Common myeloid progenitor, CD34-positive (primary cell): ENCODE results near the gene GOLGA5.

Experiments
- CTCF ChIA-PET: fragments of 350-600 bp; sonication (Branson Sonifier 250); formaldehyde crosslinking; loops from one replicate; lab custom pipeline; 2021; ENCODE audit warnings: antibody characterized with exemption; lab: Charles Lee
- POLR2A ChIA-PET: fragments of 350-600 bp; sonication (Branson Sonifier 250); formaldehyde crosslinking; loops from one replicate; lab custom pipeline; 2021; ENCODE audit warnings: antibody characterized with exemption; lab: Charles Lee
- DNase-seq, 3 donors: peaks; one replicate each; pipeline versions ENCODE4 v3.0.0 to v3.0.0-alpha.2; 2013
- H3K27ac ChIP-seq, 2 experiments: 1 replicate in 1 of 2; 2 replicates in 1 of 2; pipeline ENCODE4 v1.7.0; 2013; ENCODE audit warnings: inconsistent platforms in 2 of 2, low read length in 2 of 2, mild to moderate bottlenecking in 2 of 2, low read depth in 1 of 2, moderate library complexity in 1 of 2; ENCODE audit not compliant: severe bottlenecking in 2 of 2, insufficient read depth in 1 of 2, poor library complexity in 1 of 2
- H3K27me3 ChIP-seq, 5 experiments: replicated peaks in 2 of 5; 1 replicate in 3 of 5; 2 replicates in 2 of 5; pipeline versions ENCODE4 v1.6.1 to v1.7.0; 2013; ENCODE audit warnings: low read length in 4 of 5, mild to moderate bottlenecking in 2 of 5, moderate library complexity in 2 of 5, inconsistent platforms in 1 of 5; ENCODE audit not compliant: insufficient read depth in 5 of 5, control insufficient read depth in 4 of 5
- H3K36me3 ChIP-seq, 4 experiments: 1 replicate in 2 of 4; 2 replicates in 2 of 4; pipeline versions ENCODE4 v1.6.1 to v1.7.0; 2013; ENCODE audit warnings: low read length in 3 of 4, control low read depth in 1 of 4, mild to moderate bottlenecking in 1 of 4; ENCODE audit not compliant: control insufficient read depth in 4 of 4, insufficient read depth in 4 of 4
- H3K4me1 ChIP-seq, 4 experiments: 1 replicate in 3 of 4; 2 replicates in 1 of 4; pipeline versions ENCODE4 v1.6.1 to v1.7.1; 2013; ENCODE audit warnings: low read length in 3 of 4, mild to moderate bottlenecking in 3 of 4, control low read depth in 1 of 4, inconsistent platforms in 1 of 4, moderate library complexity in 1 of 4; ENCODE audit not compliant: control insufficient read depth in 4 of 4, insufficient read depth in 4 of 4; ENCODE audit errors: control extremely low read depth in 1 of 4
- H3K4me3 ChIP-seq, 7 experiments: 1 replicate in 4 of 7; 2 replicates in 3 of 7; pipeline versions ENCODE4 v1.5.1 to v1.7.0; 2013; ENCODE audit warnings: mild to moderate bottlenecking in 7 of 7, low read length in 6 of 7, moderate library complexity in 6 of 7, inconsistent platforms in 2 of 7, low read depth in 2 of 7, control low read depth in 1 of 7; ENCODE audit not compliant: insufficient read depth in 4 of 7, control insufficient read depth in 1 of 7; ENCODE audit errors: extremely low read depth in 1 of 7
- H3K9me3 ChIP-seq, 5 experiments: 1 replicate in 4 of 5; 2 replicates in 1 of 5; pipeline versions ENCODE4 v1.6.1 to v1.7.1; 2013; ENCODE audit warnings: low read length in 4 of 5, mild to moderate bottlenecking in 2 of 5, inconsistent platforms in 1 of 5, low read depth in 1 of 5, moderate library complexity in 1 of 5; ENCODE audit not compliant: control insufficient read depth in 4 of 5, insufficient read depth in 2 of 5; ENCODE audit errors: control extremely low read depth in 1 of 5
- WGBS: methylation state at CpG from one replicate; pipeline ENCODE4 v1.1.5; 2013; ENCODE audit not compliant: insufficient coverage; 5-methylcytosine and 5-hydroxymethylcytosine counted together

GOLGA5 gene

DNA sequence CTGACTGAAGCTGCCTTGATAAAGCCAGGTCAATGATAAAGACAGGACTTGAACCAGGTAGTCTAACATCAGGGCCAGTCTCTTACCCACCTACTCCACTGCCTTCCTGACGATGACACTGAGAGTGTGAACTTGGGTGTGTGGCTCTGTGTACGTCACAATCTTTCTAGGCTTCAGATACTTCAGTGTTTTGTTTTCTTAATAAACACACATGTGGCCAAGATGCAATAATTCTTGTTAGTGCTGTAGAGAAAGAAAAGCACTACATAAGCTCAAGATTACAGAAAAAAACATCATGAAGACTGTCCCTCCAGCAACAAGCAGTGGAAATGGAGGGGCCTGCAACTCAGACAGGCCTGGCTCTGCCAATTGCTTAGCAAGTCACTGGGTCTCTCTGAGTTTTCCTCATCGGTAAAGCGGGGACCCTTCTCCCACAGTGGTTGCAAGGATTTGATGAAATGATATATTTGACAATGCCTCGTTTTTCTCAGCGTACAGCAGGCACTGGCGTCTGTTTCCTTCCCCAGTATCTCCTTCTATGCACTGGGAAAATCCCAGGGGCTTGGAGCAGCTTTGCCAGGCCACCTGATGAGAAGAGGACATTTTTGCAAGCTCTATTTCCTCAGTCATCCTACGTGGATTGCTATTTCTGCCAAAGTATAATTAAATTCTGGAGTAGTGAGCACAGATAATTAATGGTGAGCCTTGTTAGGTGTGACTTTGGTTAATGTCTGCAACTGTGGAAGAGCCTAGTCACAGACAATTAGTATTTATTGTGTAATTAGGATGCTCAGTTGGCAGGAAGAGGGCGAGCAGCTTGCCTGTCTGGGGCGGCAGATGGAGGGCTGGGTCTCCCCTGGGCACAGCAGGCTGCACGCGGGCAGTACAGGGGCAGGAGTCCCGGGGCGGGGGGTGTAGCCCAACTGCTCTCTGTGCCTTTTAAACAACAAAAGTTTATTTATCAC is 73.1 kb downstream of the GOLGA5 start:
- DNase-seq: no peak
- no peak overlapping the region for H3K27ac ChIP-seq
- no peak overlapping the region for H3K4me3 ChIP-seq
- H3K4me1 ChIP-seq: no peaks in the 10 kb centered on the region
- 95% methylated on average over 8 of the region's 14 CpGs for WGBS
- CTCF ChIA-PET: interaction anchor here (0.5 kb wide), 1 partner anchor 48 kb away, joined by 4 read pairs; no protein-coding TSS in a partner anchor
- H3K9me3 ChIP-seq: peaks cover 0 to 8% (median 3%) of the 10 kb centered on the region in 5 experiments
- POLR2A ChIA-PET: no interaction called here
- no peaks in the 10 kb centered on the region for H3K36me3 ChIP-seq
- H3K27me3 ChIP-seq: no peaks in the 10 kb centered on the region

- Histone ChIP-seq H3K27ac (no peak overlapping the region), H3K4me1 (no peaks in the 10 kb centered on the region), H3K9me3 (no peaks in the 10 kb centered on the region), H3K27me3 (peaks cover 0 to 11% (median 2%) of the 10 kb centered on the region in 5 experiments), H3K4me3 (no peak overlapping the region), H3K36me3 (no peaks in the 10 kb centered on the region)
- DNase-seq: no peak
- ChIA-PET POLR2A (no interaction called here), CTCF (no interaction called here)
- WGBS: 76% methylated on average over 11 of the region's 13 CpGs
Measured at GRCh38 chr14:92874962-92875661, 81.0 kb downstream of the GOLGA5 start.

GRCh38 chr14:92877757-92878431 is 83.8 kb downstream of the GOLGA5 start:
- Histone ChIP-seq H3K36me3 (no peaks in the 10 kb centered on the region), H3K4me3 (no peak overlapping the region), H3K9me3 (no peaks in the 10 kb centered on the region), H3K27me3 (peaks cover 2 to 15% (median 8%) of the 10 kb centered on the region in 5 experiments), H3K4me1 (no peaks in the 10 kb centered on the region), H3K27ac (no peak overlapping the region)
- ChIA-PET POLR2A (no interaction called here), CTCF (no interaction called here)
- whole genome bisulfite sequencing: 73% methylated on average over 16 of the region's 18 CpGs
- no peak for DNase-seq

DNA sequence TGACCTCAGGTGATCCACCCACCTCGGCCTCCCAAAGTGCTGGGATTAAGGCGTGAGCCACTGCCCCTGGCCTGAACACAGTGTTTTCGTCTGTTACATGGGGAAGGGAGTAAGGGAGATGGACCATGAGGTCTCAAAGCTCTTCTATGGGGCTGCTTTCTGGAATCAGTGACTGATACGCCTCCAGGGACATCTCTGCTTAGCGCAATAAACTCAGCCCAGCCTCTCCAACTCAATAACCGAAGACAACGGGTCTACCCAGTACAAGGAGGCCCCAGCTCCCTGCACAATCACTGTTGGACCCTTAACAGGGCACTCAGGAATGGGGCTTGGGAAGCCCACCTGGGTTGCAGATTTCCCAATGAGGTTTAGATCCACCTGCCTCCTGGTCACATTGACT is 86.2 kb downstream of the GOLGA5 start:
- Histone ChIP-seq H3K27me3 (peaks cover 2 to 17% (median 13%) of the 10 kb centered on the region in 5 experiments), H3K27ac (no peak overlapping the region), H3K9me3 (no peaks in the 10 kb centered on the region), H3K36me3 (no peaks in the 10 kb centered on the region), H3K4me1 (no peaks in the 10 kb centered on the region), H3K4me3 (no peak overlapping the region)
- ChIA-PET POLR2A (interaction anchor here (0.6 kb wide), 1 partner anchor 1686 kb away, joined by 4 read pairs; no protein-coding TSS in a partner anchor), CTCF (no interaction called here)
- DNase-seq: no peak
- WGBS: 98% methylated on average over 7 of the region's 7 CpGs

DNA sequence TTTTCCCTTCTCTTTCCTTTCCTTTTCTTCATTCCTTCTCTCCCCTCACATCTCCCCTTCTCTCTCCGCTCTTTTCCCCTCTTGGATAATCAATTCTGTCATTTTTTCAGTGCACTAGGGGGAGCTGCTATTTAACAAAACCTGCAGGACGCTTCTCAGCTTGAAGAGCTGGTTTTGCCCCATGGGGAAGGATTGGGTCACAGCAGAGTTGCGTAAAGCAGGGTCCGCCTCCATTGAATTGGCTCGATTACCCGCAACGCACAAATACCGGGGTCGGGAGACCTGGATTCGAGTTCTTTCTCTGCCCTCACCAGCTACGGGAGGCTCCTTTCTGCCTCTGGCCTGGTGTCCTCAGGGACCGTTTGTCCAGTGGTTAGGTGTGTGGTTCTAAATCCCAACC is 86.7 kb downstream of the GOLGA5 start:
- no peaks in the 10 kb centered on the region for H3K36me3 ChIP-seq
- CTCF ChIA-PET: interaction anchor here (0.6 kb wide), 1 partner anchor 1723 kb away, joined by 3 read pairs; no protein-coding TSS in a partner anchor
- H3K27me3 ChIP-seq: peaks cover 2 to 17% (median 14%) of the 10 kb centered on the region in 5 experiments
- DNase-seq: no peak
- H3K4me3 ChIP-seq: no peak overlapping the region
- POLR2A ChIA-PET: interaction anchor here (0.6 kb wide), 1 partner anchor 1687 kb away, joined by 4 read pairs; no protein-coding TSS in a partner anchor
- no peak overlapping the region for H3K27ac ChIP-seq
- 51% methylated on average over 10 of the region's 12 CpGs for WGBS
- no peaks in the 10 kb centered on the region for H3K9me3 ChIP-seq
- H3K4me1 ChIP-seq: no peaks in the 10 kb centered on the region

- Histone ChIP-seq H3K4me1 (no peaks in the 10 kb centered on the region), H3K27ac (no peak overlapping the region), H3K9me3 (no peaks in the 10 kb centered on the region), H3K27me3 (peaks cover 2 to 16% (median 14%) of the 10 kb centered on the region in 5 experiments), H3K4me3 (no peak overlapping the region), H3K36me3 (no peaks in the 10 kb centered on the region)
- POLR2A ChIA-PET: no interaction called here
- 96% methylated on average over 4 of the region's 5 CpGs for WGBS
- DNase-seq: no peak
- CTCF ChIA-PET: interaction anchor here (0.7 kb wide), 1 partner anchor 146 kb away, joined by 3 read pairs; no protein-coding TSS in a partner anchor
Measured at GRCh38 chr14:92883066-92883465, 89.0 kb downstream of the GOLGA5 start.
